Neuron (in vitro differentiated cells): Measurements from ENCODE around the gene TNKS2.

Source experiments
- H2AFZ ChIP-seq: one replicate; pipeline ENCODE4 v1.6.1; 2013; ENCODE audit warnings: low read depth, mild to moderate bottlenecking, inconsistent platforms, low read length, moderate library complexity
- H3K27me3 ChIP-seq: one replicate; pipeline ENCODE4 v1.6.1; 2013; ENCODE audit warnings: low read length; ENCODE audit not compliant: insufficient read depth
- H3K36me3 ChIP-seq: one replicate; pipeline ENCODE4 v1.6.1; 2013; ENCODE audit warnings: low read length; ENCODE audit not compliant: insufficient read depth
- H3K4me1 ChIP-seq: one replicate; pipeline ENCODE4 v1.6.1; 2013; ENCODE audit warnings: low read length; ENCODE audit not compliant: insufficient read depth
- H3K4me3 ChIP-seq: 2 replicates; pipeline ENCODE4 v1.5.1; 2013; ENCODE audit warnings: mild to moderate bottlenecking, low read length, moderate library complexity
- H3K9me3 ChIP-seq: one replicate; pipeline ENCODE4 v1.6.1; 2013; ENCODE audit warnings: low read length

The TNKS2 gene

DNA sequence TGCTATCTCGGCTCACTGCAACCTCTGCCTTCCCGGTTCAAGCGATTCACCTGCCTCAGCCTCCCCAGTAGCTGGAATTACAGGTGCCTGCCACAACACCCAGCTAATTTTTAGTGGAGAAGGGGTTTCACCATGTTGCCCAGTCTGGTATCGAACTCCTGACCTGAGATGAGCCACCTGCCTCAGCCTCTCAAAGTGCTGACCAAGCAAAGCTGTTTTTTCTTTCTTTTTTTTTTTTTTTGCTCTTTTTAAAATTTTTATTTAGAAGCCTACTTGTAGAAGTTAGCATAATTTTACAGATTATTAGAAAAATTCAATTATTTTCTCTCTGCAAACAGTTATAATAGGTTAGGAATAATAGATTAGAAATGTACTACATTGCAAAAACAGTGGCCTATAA, 112.2 kb downstream of the TNKS2 start:
- Histone ChIP-seq H2AFZ (no peak overlapping the region), H3K4me3 (no peak overlapping the region), H3K4me1 (peaks cover 21% of the 10 kb centered on the region), H3K9me3 (peaks cover 6% of the 10 kb centered on the region), H3K27me3 (no peaks in the 10 kb centered on the region), H3K36me3 (peaks cover 21% of the 10 kb centered on the region)
